ENCODE data around the gene GSTM5.
"Not testable (repeated sequence)": the region's sequence is repeated elsewhere in the genome, so short reads cannot be mapped to it uniquely, and the experiment has no call there.

Gene GSTM5

GRCh38 chr1:109711593-109712320, at the start of gene GSTM5:
Gene GSTM5 (plus strand): TSS chr1:109712251. CDS start chr1:109712313, 62 bp downstream.
- not testable (repeated sequence) for DNase-seq

GRCh38 chr1:109664671-109665070, 47.4 kb upstream of the GSTM5 start:
- no peak for DNase-seq

- DNase-seq = peak; percentile 73
Measured at GRCh38 chr1:109667452-109668122, 44.5 kb upstream of the GSTM5 start, which contains the start of gene GSTM2. Gene GSTM2 (plus strand): TSS chr1:109668057. CDS start chr1:109668116, 59 bp downstream.

GRCh38 chr1:109668123-109668775, 43.8 kb upstream of the GSTM5 start:
- DNase-seq = no peak

GRCh38 chr1:109669246-109669948, 42.7 kb upstream of the GSTM5 start:
- DNase-seq = no peak

GRCh38 chr1:109669949-109670302, 42.1 kb upstream of the GSTM5 start:
- DNase-seq = not testable (repeated sequence)

GRCh38 chr1:109671067-109671466, 41.0 kb upstream of the GSTM5 start:
- DNase-seq = no peak

- DNase-seq = not testable (repeated sequence)
Measured at GRCh38 chr1:109673861-109674260, 38.2 kb upstream of the GSTM5 start.

GRCh38 chr1:109676683-109677381, 35.2 kb upstream of the GSTM5 start:
- DNase-seq = not testable (repeated sequence)

- DNase-seq = no peak
Measured at GRCh38 chr1:109677459-109677858, 34.6 kb upstream of the GSTM5 start.

GRCh38 chr1:109678637-109679036, 33.4 kb upstream of the GSTM5 start:
- not testable (repeated sequence) for DNase-seq

GRCh38 chr1:109684777-109685176, 27.3 kb upstream of the GSTM5 start:
- not testable (repeated sequence) for DNase-seq

- not testable (repeated sequence) for DNase-seq
Measured at GRCh38 chr1:109685399-109685798, 26.7 kb upstream of the GSTM5 start.

GRCh38 chr1:109685890-109686289, 26.2 kb upstream of the GSTM5 start:
- not testable (repeated sequence) for DNase-seq

GRCh38 chr1:109687109-109687508, 24.9 kb upstream of the GSTM5 start:
- DNase-seq = not testable (repeated sequence)

- no peak for DNase-seq
Measured at GRCh38 chr1:109687641-109688499, 24.2 kb upstream of the GSTM5 start, which contains the start of gene GSTM1. Gene GSTM1 (plus strand): TSS chr1:109687817. CDS start chr1:109687874, 57 bp downstream.

GRCh38 chr1:109689844-109690405, 22.1 kb upstream of the GSTM5 start:
- no peak for DNase-seq

- no peak for DNase-seq
Measured at GRCh38 chr1:109691759-109692158, 20.3 kb upstream of the GSTM5 start.

- not testable (repeated sequence) for DNase-seq
Measured at GRCh38 chr1:109694400-109694799, 17.7 kb upstream of the GSTM5 start.

GRCh38 chr1:109695138-109695537, 16.9 kb upstream of the GSTM5 start:
- not testable (repeated sequence) for DNase-seq

- no peak for DNase-seq
Measured at GRCh38 chr1:109697066-109697465, 15.0 kb upstream of the GSTM5 start.

Measured in T1000 (cell line).